ENCODE data around the gene NELL2.
"Not testable (repeated sequence)": the region's sequence is repeated elsewhere in the genome, so short reads cannot be mapped to it uniquely, and the experiment has no call there.

The NELL2 gene

DNA sequence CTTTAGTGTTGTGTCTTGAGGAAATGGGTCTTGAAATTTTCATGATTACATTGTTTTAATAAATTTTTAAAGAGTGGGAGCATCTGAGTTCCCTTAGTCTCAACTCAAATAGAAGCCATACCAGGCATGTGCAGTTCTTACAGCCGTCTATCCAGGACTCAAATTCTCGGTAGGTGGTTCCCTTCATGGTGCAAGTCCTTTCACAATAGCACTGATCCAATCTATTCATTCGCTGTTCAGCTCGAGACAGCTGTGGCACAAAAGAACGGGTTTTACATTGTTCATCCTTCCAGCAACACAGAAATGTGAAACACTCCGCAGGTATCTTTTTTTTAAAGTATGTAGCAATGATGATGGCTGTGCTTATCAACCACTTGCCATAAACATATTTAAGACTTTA, 100.2 kb downstream of the NELL2 start:
- DNase-seq: no peak

DNA sequence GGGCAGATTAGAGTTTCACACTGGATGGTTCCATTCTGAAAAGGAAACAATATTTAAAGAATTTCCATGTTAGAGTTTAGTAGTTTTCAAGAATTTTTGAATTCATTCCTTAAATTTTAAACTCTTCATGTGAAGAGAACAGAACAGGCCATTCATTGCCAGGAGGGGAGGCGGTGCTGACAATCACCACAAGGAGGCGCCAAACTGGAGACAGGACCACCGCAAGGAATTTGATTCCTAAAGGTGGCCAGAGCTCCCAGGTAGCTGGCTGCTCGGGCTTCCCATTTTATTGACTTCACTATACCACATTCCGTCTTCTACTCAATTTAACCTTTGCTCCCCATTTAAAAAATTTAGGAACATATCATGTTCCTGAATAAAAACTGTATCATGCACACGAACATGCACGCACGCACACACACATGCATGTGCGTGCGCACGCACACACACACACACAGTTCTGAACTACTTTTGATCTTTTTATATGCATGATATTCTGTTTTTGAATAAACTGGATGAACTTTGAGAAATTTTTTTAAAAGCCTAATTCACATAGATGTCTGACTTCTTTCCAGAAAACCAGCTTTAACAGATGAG, 101.2 kb downstream of the NELL2 start:
- no peak for DNase-seq

- DNase-seq: no peak
These were observed 104.6 kb downstream of the NELL2 start for GRCh38 chr12:44771485-44772021.

GRCh38 chr12:44765796-44766195, 110.3 kb downstream of the NELL2 start:
- no peak for DNase-seq

GRCh38 chr12:44763021-44763420, 113.1 kb downstream of the NELL2 start:
- DNase-seq: no peak

DNA sequence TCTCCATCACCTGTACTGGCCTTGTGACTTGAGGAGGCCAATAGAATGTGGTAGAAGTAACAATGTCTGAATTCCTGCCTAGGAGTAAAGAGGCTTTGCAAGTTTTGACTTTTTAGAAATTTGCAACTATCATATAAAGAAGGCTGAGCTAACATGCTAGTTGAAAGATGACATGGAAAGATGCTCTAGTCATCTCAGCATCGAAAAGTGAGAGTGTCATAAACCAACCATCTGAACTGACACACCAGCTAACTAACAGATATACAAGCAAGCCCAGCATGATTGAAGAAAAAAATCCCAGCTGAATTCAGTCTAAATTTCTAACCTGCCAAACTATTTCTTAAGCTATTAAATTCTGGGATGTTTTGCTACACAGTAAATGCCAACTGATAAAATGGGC, 116.8 kb downstream of the NELL2 start:
- no peak for DNase-seq

DNA sequence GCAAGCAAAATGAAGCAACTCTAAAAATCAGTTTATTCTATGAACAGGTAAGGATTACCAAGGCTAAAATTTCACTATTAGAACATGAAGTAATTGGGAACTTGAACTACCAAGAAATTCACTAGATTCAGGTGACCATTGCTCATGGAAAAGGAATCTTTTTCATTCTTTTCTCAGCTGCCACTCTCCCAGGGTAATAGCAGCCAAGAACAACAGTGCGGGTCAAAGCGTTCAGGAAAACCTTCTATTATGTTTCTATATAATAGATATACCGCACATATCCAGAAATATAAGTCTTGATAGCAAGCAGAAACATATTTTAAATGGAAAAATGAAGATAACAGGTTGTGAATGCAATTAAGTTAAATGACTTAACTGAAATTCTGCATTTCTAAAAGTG, 125.6 kb downstream of the NELL2 start:
- DNase-seq: no peak

- no peak for DNase-seq
These were observed 126.5 kb downstream of the NELL2 start for GRCh38 chr12:44749566-44749965.

- peak; percentile 67 for DNase-seq
These were observed 127.1 kb downstream of the NELL2 start for GRCh38 chr12:44748950-44749468.

- DNase-seq: not testable (repeated sequence)
These were observed 134.7 kb downstream of the NELL2 start for GRCh38 chr12:44741292-44741980.

GRCh38 chr12:44738051-44738450, 138.1 kb downstream of the NELL2 start:
- DNase-seq: no peak

- DNase-seq: no peak
These were observed 147.5 kb downstream of the NELL2 start for GRCh38 chr12:44728566-44728965.

DNA sequence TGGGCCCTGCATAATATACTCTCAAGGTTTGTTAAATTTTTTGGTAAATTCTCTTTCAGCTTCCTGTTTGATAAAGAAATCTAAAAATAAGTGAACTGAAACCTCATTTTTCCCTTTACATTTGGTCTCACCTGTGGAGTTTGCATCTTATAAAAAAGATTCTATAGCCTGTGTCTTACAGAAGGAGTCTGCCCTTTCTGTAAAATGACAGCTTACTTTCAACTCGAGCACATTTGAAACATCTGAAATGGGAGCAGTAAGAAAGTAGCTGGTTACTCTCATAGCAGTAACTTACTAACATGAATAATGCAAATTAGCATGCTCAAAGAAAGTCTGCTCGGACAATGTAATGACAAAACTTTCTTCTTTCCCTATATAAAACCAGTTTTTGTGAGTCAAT, 155.8 kb downstream of the NELL2 start:
- DNase-seq: no peak

DNA sequence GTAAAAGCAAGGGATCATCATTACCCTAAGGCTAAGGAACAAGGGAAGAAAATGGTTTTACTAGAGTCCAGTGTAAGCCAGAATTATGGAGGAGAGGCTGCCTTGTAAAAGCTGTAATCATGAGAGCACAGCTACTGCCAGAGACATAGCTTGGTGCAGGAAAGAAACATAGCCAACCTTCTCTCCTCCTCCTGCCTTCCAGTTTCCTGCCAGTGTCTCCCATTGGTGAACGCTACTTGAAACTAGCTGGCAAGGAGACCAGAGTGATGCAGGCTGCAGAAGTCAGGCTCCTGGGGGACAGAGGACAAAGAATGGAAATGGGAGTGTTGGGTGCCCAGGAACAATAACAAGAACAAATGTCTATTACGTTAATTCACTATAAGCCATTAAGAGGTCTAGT, 158.5 kb downstream of the NELL2 start:
- no peak for DNase-seq

DNA sequence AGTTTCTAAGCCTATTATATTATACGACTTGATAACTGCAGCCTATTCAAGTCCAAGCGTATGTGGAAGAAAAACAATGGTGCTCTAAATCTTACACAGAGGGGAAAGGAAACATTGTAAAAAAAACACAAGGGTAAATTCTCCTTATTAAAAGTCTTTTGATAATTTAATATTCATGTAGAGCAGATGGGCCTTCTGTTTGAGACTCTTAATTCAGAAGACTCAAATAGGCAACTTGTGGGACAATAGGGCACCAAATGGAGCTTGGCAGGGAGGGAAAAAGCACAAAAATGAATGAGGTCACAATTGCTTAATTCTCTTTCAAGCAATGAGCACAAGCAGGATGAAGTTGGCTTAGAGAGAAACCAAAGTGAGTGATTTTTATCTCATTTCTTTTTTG, 159.4 kb downstream of the NELL2 start:
- DNase-seq: peak; percentile 53

DNA sequence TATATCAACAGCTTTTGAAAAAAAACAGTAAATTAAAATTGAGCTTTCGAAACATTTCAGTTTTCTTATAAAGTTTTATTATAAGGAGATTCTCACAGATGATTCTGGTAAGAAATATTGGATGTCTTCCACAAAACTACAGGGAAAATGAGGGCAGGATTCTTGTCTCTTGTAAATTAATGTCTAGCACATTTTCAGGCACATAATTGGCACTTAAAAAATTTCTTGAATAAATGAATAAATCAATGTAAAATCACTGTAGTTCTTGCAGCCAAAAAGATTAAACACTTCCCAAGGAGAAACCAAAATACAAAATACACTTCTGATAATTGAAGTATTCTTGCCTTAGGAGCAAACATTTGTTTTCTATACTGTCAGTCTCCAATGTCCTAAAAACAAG, 164.4 kb downstream of the NELL2 start:
- DNase-seq: no peak

GRCh38 chr12:44709166-44709565, 166.9 kb downstream of the NELL2 start:
- DNase-seq: no peak

DNA sequence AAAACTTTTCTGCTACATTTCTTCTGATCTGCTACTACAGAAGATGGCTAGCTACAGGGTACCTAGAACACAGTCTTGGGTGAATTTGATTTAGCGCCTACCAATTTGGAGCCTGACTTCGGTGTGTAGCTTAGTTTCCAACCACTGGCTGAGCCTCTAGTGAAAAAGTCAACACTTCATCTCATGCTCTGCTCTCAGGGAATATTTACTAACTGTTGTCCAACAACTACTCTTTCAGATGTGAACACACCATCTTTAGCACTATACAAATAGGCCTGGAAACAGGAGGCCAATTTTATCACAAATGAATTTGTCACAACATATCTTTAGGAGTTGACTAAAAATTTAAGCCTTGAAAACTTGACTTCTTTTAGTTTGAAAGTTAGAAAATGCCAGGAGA, 167.9 kb downstream of the NELL2 start:
- DNase-seq: no peak

DNA sequence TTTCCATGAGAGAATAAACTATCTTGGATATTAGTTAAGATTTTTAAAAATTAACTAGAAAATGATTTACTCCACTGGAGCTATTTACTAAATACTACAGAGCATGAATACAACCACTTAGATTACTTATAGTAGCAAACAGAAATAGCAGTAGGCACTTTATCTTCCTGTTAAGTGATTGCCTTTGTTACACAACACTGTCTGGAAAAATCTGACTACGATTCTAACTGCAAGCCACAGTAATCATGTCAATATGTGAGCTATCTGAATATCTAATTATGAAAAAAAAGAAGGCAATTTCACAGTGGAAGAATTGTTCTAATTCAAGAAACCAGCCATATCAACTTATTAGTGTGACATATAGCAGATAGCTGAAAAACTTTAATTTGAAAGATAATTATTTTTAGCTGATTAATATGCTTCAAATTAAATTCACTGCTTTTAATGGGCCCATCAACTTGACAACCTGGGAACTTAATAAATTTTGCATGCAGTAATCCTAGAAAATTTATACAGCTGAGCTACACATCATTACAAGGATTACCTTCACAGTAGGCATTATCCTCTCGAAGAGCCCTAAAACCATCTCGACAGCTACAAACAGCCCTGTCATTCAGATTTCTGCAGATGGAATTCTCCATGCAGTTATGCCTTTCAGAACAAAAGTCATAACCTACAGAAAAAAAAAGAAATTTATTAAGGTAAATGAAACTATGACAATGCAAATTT, 172.8 kb downstream of the NELL2 start:
- DNase-seq: no peak

GRCh38 chr12:44697511-44697910, 178.6 kb downstream of the NELL2 start:
- DNase-seq: no peak

- DNase-seq: no peak
These were observed 179.6 kb downstream of the NELL2 start for GRCh38 chr12:44696542-44696941.

DNA sequence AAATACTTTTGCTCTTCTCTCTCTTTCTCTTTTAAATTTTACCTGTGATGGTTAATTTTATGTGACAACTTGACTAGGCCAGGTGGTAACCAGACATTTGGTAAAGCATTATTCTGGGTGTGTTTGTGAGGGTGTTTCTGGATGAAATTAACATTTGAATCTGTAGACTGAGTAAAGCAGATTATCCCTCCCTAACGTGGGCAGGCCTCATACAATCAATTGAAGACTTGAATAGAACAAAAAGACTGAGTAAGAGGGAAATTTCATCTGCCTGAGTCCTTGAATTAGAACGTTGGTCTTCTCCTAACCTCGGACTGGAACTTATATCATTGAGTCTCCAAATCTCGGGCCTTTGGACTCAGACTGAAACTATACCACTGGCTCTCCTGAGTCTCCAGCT, 182.1 kb downstream of the NELL2 start:
- no peak for DNase-seq

DNA sequence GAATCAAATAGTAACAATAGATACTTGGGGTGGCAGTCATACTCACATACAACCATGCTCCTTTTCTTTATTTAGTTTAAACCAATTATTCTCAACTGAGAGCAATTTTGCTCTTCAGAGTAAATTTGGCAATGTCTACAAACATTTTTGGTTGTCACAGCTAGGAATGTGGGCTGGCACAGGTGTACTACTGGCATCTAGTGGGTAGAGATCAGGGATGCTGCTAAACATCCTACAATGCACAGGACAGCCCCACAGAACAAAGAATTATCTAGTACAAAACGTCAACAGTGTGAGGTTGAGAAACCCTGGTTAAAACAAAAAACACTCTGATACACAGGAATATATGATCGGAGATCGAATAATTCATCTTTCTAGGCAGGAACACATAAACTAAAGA, 186.5 kb downstream of the NELL2 start:
- no peak for DNase-seq
